Neural progenitor cell (in vitro differentiated cells): ENCODE data around the gene AGPAT4.

Experiments used
- CTCF ChIP-seq: fragments of 200-600 bp; sonication (generic); IDR thresholded peaks from 2 replicates; pipeline ENCODE4 v1.5.1; 2017; ENCODE audit warnings: antibody characterized with exemption, mild to moderate bottlenecking
- EZH2 ChIP-seq: fragments of 200-600 bp; sonication (generic); IDR thresholded peaks from 2 replicates; pipeline ENCODE4 v1.6.1; 2017; ENCODE audit warnings: antibody characterized with exemption, mild to moderate bottlenecking, moderate library complexity

GRCh38 chr6:161150136-161150535 is 123.7 kb downstream of the AGPAT4 start:
- no peak for TF ChIP-seq EZH2
- no peak for TF ChIP-seq CTCF
